Lower lobe of right lung (tissue), 2 donors: ENCODE measurements around the gene OSBPL3. TPM values are rescaled to one million over a fixed set of nuclear protein-coding genes. Genes with fewer than 3 reads are reported as not detected.
"Not testable (repeated sequence)": the region's sequence is repeated elsewhere in the genome, so short reads cannot be mapped to it uniquely, and the experiment has no call there.

ENCODE experiments used
- ATAC-seq, 2 donors: fragments of 200-7000 bp; cut with Tn5 transposase; one replicate each; pipeline ENCODE4 v1.9.1; 2020 to 2022; ENCODE audit warnings: mild to moderate bottlenecking in 2 of 2, moderate library complexity in 2 of 2
- DNase-seq: peaks from one replicate; pipeline ENCODE4 v3.0.0-alpha.2; 2020
- H3K27ac ChIP-seq: fragments of 200-600 bp; one replicate; pipeline ENCODE4 v1.8.0; 2022
- H3K27me3 ChIP-seq: fragments of 200-600 bp; one replicate; pipeline ENCODE4 v1.8.0; 2022; ENCODE audit warnings: low read depth
- H3K36me3 ChIP-seq: fragments of 200-600 bp; one replicate; pipeline ENCODE4 v1.8.0; 2022; ENCODE audit warnings: mild to moderate bottlenecking
- H3K4me1 ChIP-seq: fragments of 200-600 bp; one replicate; pipeline ENCODE4 v1.8.0; 2022
- H3K4me3 ChIP-seq: fragments of 200-600 bp; one replicate; pipeline ENCODE4 v1.8.0; 2022; ENCODE audit warnings: mild to moderate bottlenecking
- H3K9me3 ChIP-seq: fragments of 200-600 bp; one replicate; pipeline ENCODE4 v1.8.0; 2022
- CTCF ChIP-seq: fragments of 200-600 bp; IDR thresholded peaks from one replicate; pipeline ENCODE4 v1.8.0; 2022; ENCODE audit warnings: antibody characterized with exemption, mild to moderate bottlenecking
- intact Hi-C: fragments of 100-400 bp; cut with DNase I; formaldehyde crosslinking; loops from one replicate; pipeline ENCODE4 v1.11.0; 2022
- total RNA-seq: library from RNA; stranded (reverse); fragmentation: NEBNext Ultra II Directional; extraction: Animal tissue kit (Norgen Biotek cat#: 25700); gene quantifications from one replicate; pipeline ENCODE4 v1.2.1, GENCODE V29; 2021
- donor health status: DM: no; HTN: yes; CAD: no; lungs with severe emphysema.

The OSBPL3 gene
- total RNA-seq, 1 donor from 2014 or later: 24.9 TPM

- Histone ChIP-seq H3K36me3 (no peaks in the 10 kb centered on the region), H3K4me1 (peaks cover 22% of the 10 kb centered on the region), H3K27me3 (no peaks in the 10 kb centered on the region), H3K4me3 (no peak overlapping the region), H3K27ac (no peak overlapping the region), H3K9me3 (no peaks in the 10 kb centered on the region)
- TF ChIP-seq CTCF: no peak
- intact Hi-C loops: no loop called here
- DNase-seq: no peak
- ATAC-seq: no peak
Measured at GRCh38 chr7:24907311-24907886, 72.6 kb downstream of the OSBPL3 start.

- no peak for ATAC-seq
- intact Hi-C loops: no loop called here
Measured at GRCh38 chr7:24905996-24906770, 73.8 kb downstream of the OSBPL3 start.

GRCh38 chr7:24903992-24904391 is 76.0 kb downstream of the OSBPL3 start:
- H3K4me3 ChIP-seq, ATAC-seq, H3K27me3 ChIP-seq: not testable (repeated sequence)

More at GRCh38 chr7:24905996-24906770, 73.8 kb downstream of the OSBPL3 start:
- Histone ChIP-seq H3K36me3 (no peaks in the 10 kb centered on the region), H3K4me3 (no peak overlapping the region), H3K27ac (no peak overlapping the region), H3K27me3 (no peaks in the 10 kb centered on the region), H3K4me1 (peaks cover 19% of the 10 kb centered on the region), H3K9me3 (no peaks in the 10 kb centered on the region)
- no peak for TF ChIP-seq CTCF
- DNase-seq: no peak

GRCh38 chr7:24903559-24903958 is 76.4 kb downstream of the OSBPL3 start:
- DNase-seq (no peak), ATAC-seq (no peak)
- Histone ChIP-seq H3K9me3 (no peaks in the 10 kb centered on the region), H3K27ac (no peak overlapping the region), H3K4me3 (no peak overlapping the region), H3K36me3 (no peaks in the 10 kb centered on the region), H3K4me1 (peaks cover 12% of the 10 kb centered on the region), H3K27me3 (no peaks in the 10 kb centered on the region)
- intact Hi-C loops: no loop called here
- no peak for TF ChIP-seq CTCF

More at GRCh38 chr7:24903992-24904391, 76.0 kb downstream of the OSBPL3 start:
- H3K9me3 ChIP-seq, H3K27ac ChIP-seq, intact Hi-C loops, H3K4me1 ChIP-seq, DNase-seq, H3K36me3 ChIP-seq: not testable (repeated sequence)

GRCh38 chr7:24902931-24903330 is 77.0 kb downstream of the OSBPL3 start:
- intact Hi-C loops: no loop called here
- no peak for TF ChIP-seq CTCF
- ATAC-seq (no peak), DNase-seq (no peak)
- Histone ChIP-seq H3K9me3 (no peaks in the 10 kb centered on the region), H3K36me3 (no peaks in the 10 kb centered on the region), H3K4me3 (no peak overlapping the region), H3K27ac (no peak overlapping the region), H3K27me3 (no peaks in the 10 kb centered on the region), H3K4me1 (peaks cover 14% of the 10 kb centered on the region)

GRCh38 chr7:24902276-24902675 is 77.7 kb downstream of the OSBPL3 start:
- ATAC-seq (no peak), DNase-seq (no peak)
- no peaks in the 10 kb centered on the region for H3K9me3 ChIP-seq
- H3K27ac ChIP-seq: no peak overlapping the region
- no peaks in the 10 kb centered on the region for H3K36me3 ChIP-seq
- intact Hi-C loops: no loop called here
- H3K4me3 ChIP-seq: no peak overlapping the region
- no peaks in the 10 kb centered on the region for H3K27me3 ChIP-seq
- TF ChIP-seq CTCF: no peak
- peaks cover 10% of the 10 kb centered on the region for H3K4me1 ChIP-seq
